ENCODE results near the gene COTL1.
A peak's percentile ranks its signal among the peaks of the same experiment; 100 is the strongest.

The COTL1 gene, protein sequence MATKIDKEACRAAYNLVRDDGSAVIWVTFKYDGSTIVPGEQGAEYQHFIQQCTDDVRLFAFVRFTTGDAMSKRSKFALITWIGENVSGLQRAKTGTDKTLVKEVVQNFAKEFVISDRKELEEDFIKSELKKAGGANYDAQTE

DNA sequence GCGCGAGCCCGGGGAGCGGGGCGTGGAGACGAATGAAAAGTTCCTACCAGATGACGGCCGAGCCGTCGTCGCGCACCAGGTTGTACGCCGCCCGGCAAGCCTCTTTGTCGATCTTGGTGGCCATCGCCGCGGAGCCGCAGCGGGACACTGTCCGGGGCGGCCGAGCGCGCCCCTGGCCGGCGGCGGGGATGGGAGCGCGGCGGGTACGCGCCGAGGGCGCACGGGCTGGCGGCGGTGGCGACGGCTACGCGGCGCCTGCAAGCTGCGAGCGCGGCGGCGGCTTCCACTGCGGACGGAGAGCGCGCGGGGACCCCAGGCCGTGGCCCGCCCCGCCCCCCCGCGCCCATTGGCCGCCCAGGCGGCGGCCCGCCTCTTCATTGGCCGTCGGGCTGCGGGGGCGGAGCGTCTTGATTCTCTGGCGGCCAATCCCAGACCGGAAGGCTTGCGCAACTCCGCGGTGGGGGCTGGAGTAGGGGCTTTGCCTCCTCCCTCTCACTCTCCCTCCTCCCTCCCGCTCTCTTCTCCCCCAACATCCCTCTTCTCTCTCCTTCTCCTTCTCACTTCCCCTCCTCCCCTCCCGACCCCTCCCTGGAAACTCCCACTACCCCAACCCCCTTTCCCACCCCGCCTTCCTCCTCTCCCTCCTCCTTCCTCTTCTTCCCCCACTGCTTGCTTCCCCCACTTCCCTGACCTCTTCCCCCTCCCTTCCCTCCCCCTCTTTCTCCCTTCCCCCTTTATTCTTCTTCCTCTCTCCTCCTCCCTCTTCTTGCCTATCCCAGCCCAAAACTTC, at the start of gene COTL1:
TSS of gene COTL1 (minus strand) at position 288 of the 790 bp plus-strand sequence. CDS start at position 124, 164 bp downstream.
- DNase-seq = peak; percentile 79 to 85
- TF ChIP-seq POLR2A (IDR thresholded peaks at IDR 0.05; ENCODE audit: low read length) = no peak
- no peak for TF ChIP-seq GATA1 (IDR thresholded peaks at IDR 0.05; ENCODE audit: low read depth, low read length)

DNA sequence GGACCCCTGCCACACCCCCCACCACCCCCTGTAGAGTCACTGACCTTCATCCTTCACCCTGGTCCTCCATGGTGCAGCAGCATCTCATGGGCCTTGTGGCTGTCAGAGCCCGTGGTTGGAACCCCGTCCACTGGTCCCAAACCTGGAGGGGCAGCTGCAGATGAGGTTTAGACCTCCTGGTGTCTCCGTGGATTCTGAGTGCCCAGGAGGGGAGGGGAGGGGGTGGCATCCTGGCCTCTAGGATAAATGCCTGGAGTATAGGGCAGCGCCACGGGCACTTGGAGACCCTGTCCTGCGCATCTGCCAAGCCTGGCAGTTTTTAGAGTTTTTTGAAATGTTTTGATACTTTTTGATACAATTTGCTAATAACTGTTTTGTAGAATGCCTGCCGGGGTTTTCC, 48.0 kb upstream of the COTL1 start:
- DNase-seq = no peak
- TF ChIP-seq POLR2A (IDR thresholded peaks at IDR 0.05; ENCODE audit: low read length) (no peak), GATA1 (IDR thresholded peaks at IDR 0.05; ENCODE audit: low read depth, low read length) (no peak)

DNA sequence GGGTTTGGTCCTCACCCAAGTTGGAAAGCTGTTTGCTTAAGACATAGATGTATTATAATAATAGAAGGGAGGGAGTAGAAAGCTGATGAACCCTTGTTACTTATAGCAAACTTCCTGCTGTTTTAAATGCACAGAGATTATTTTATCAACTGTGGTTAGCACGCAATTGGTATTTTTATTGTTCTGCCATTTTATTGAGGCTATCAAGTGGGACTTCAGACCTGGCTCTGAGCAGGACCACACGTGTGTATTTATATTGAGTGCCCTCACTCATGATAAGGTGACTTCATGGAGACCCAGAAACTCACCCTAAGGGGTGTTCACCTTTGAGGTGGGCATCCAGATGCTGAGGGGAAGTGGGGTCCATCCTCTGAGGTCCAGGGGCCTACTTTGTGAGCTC, 47.5 kb upstream of the COTL1 start:
- no peak for TF ChIP-seq POLR2A (IDR thresholded peaks at IDR 0.05; ENCODE audit: low read length)
- TF ChIP-seq GATA1 (IDR thresholded peaks at IDR 0.05; ENCODE audit: low read depth, low read length) = no peak
- no peak for DNase-seq

DNA sequence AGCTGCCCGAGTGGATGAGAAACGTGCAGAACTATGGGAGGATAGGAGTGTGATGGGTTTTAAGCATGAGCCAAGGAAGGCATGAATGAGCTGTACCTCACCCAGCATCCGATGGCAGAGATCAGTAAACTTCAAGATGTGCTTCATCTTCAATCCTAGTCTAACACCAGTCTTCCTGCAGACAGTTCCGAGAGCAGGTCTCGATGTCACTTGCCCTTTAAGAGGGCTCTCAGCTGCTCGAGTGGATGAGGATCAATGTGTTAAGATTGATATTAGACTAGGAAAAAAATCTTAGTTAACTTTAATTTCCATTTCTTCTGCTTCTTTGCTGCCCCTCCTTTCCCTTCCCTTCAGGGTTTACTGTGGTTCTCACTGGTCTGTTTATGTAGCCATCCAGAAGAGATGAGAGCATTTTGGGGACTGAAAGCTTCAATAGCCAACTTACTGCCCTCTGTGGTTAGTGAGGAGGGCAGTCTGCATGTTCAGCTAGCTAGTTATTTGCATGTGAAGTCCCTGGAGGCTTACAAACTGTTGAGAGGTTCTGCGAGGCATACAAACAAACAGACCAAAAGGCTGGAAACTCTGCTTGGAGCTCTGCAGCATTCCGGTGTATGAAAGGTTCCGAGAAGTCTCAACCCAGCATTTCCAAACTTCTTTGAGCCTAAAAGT, 45.7 kb upstream of the COTL1 start:
- DNase-seq = no peak
- TF ChIP-seq GATA1 (IDR thresholded peaks at IDR 0.05; ENCODE audit: low read depth, low read length) (no peak), POLR2A (IDR thresholded peaks at IDR 0.05; ENCODE audit: low read length) (no peak)

DNA sequence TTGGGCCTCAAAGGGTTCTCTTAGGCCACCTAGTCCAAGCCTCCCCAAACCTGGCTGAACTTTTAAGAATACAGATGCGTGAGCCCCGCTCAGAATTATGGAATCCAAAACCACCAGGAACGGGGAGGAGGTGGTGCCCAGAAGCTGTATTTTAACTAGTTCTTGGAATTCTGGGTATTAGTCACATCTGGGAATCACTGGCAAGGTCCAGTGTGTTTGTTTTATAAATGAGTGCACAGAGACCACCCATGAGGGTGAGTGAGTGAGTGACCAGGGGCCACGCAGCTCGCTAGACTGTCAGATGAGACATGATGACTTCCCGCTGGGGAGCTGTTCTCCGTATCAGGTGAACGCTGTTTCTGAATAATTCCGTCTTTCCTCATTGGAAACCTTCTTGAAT, 44.6 kb upstream of the COTL1 start:
- TF ChIP-seq GATA1 (IDR thresholded peaks at IDR 0.05; ENCODE audit: low read depth, low read length) = no peak
- no peak for TF ChIP-seq POLR2A (IDR thresholded peaks at IDR 0.05; ENCODE audit: low read length)
- no peak for DNase-seq

DNA sequence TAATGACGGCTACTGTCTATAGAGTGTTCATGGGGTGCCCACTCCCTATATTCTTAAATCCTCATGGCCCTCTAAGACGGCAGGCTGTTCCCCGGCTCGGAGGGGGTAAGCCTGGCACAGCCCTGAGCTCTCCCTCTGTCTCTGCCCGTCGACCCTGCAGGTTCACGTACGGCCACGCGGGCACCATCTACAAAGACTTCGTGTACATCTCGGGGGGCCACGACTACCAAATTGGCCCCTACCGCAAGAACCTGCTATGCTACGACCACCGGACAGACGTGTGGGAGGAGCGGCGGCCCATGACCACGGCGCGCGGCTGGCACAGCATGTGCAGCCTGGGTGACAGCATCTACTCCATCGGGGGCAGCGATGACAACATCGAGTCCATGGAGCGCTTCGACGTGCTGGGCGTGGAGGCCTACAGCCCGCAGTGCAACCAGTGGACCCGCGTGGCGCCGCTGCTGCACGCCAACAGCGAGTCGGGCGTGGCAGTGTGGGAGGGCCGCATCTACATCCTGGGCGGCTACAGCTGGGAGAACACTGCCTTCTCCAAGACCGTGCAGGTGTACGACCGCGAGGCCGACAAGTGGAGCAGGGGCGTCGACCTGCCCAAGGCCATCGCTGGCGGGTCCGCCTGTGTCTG, 43.7 kb upstream of the COTL1 start:
- DNase-seq = no peak
- no peak for TF ChIP-seq POLR2A (IDR thresholded peaks at IDR 0.05; ENCODE audit: low read length)
- TF ChIP-seq GATA1 (IDR thresholded peaks at IDR 0.05; ENCODE audit: low read depth, low read length) = no peak

DNA sequence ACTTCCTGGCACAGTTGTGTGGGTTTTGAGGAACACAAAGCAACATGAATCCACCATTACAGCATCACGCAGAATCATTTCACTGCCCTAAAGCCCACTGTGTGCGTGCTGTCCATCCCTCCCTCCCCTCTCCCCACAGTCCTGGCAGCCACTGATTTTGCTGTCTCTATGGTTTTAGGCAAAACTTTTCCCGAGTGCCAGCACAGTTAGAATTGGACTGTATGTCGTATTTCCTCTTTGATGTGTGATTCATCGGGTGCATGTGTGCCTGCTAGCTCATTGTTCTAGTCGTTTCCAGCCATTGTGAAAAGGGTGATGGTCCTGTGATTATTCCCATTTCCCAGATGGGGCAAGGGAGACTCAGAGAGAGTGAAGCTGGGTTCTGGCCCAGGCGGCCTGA, 43.1 kb upstream of the COTL1 start:
- TF ChIP-seq GATA1 (IDR thresholded peaks at IDR 0.05; ENCODE audit: low read depth, low read length) (no peak), POLR2A (IDR thresholded peaks at IDR 0.05; ENCODE audit: low read length) (no peak)
- DNase-seq = no peak

DNA sequence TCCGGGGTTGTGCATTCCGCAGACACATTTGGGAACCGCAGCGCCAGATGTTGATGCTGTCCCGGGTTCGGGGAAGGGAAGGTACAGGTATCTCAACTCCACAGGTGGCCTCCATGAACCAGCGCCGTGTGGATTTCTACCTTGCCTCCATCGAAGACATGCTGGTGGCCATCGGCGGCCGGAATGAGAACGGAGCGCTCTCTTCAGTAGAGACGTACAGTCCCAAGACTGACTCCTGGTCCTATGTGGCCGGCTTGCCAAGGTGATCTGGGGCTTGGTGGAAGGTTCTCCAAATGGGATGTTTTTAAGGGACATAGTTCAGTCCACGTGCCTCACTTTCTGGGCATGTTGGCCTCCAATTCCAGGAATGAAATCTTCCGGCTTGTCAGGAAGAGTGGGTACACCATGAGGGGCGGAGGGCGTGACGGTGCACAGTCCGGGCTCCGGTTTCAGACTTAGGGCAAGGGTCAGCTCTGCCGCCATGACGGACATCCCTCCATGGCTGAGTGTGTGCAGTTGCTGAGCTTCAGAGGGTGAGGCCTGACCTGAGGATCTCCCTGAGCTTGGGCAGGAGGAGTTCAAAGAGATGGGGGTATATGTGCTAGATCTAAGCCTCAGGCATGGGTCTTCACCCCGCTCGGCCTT, 41.9 kb upstream of the COTL1 start:
- TF ChIP-seq GATA1 (IDR thresholded peaks at IDR 0.05; ENCODE audit: low read depth, low read length) (no peak), POLR2A (IDR thresholded peaks at IDR 0.05; ENCODE audit: low read length) (no peak)
- no peak for DNase-seq

DNA sequence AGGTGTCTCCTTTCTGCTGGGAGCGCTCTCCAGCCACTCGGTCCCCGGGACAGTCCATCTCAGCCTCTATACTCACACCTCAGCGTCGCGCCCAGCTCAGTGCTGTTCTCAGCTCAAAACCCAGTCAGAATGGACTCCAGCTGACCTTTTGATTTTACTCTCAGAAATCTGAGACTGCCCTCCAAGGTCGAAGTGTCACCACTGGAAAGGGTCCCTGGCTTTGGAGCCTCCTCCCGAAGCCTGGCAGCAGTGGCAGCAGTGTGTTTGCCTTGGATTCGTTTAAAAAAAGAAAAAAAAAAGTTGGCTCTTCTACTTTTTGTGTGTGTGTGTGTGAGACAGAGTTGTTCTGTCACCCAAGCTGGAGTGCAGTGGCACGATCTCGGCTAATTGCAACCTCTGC, 40.8 kb upstream of the COTL1 start:
- TF ChIP-seq POLR2A (IDR thresholded peaks at IDR 0.05; ENCODE audit: low read length) = no peak
- no peak for TF ChIP-seq GATA1 (IDR thresholded peaks at IDR 0.05; ENCODE audit: low read depth, low read length)
- DNase-seq = no peak

DNA sequence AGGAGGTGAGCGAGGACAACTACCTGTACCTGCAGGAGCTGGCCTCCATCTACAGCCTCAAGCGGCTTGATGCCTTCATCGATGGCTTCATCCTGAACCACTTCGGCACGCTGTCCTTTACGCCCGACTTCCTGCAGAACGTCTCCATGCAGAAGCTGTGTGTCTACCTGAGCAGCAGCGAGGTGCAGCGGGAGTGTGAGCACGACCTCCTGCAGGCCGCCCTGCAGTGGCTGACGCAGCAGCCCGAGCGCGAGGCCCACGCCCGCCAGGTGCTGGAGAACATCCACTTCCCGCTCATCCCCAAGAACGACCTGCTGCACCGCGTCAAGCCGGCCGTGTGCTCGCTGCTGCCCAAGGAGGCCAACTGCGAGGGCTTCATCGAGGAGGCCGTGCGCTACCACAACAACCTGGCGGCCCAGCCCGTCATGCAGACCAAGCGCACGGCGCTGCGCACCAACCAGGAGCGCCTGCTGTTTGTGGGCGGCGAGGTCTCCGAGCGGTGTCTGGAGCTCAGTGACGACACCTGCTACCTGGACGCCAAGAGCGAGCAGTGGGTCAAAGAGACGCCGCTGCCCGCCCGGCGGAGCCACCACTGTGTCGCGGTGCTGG, 39.5 kb upstream of the COTL1 start:
- no peak for DNase-seq
- TF ChIP-seq POLR2A (IDR thresholded peaks at IDR 0.05; ENCODE audit: low read length) (no peak), GATA1 (IDR thresholded peaks at IDR 0.05; ENCODE audit: low read depth, low read length) (no peak)

DNA sequence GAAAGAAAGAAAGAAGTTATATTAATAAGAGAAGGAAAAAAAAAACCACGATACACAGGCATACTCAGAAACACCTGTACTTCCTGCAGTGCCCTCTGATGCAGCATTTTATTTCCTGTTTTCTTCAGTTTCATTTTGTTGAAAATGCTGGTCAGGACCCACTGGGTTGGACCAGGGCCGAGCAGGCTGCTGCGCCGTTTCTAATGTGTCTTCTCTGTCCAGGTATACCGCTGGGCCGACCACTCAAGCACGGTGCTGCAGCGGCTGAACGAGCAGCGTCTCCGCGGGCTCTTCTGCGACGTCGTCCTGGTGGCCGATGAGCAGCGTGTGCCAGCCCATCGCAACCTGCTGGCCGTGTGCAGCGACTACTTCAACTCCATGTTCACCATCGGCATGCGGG, 38.8 kb upstream of the COTL1 start:
- TF ChIP-seq POLR2A (IDR thresholded peaks at IDR 0.05; ENCODE audit: low read length) (no peak), GATA1 (IDR thresholded peaks at IDR 0.05; ENCODE audit: low read depth, low read length) (no peak)
- no peak for DNase-seq

DNA sequence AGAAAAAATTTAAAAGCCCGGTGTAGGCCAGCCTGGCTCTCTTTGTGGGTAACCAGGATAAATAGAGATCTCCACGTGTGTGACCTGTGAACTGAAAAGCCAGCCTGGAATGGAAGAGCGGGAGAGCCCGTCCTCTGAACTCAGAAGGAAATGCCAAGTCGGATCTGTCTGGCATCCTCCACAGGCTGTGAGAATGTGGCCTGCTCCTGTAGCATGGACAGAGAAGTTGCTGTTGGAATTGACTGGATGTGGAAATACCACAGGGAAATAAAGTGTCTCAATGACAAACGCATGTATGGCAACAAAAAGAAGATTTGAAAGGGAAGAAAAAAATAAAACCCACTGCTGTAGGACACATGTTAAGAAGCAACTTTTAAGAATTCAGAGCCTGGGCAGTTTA, 37.1 kb upstream of the COTL1 start:
- TF ChIP-seq POLR2A (IDR thresholded peaks at IDR 0.05; ENCODE audit: low read length) = no peak
- TF ChIP-seq GATA1 (IDR thresholded peaks at IDR 0.05; ENCODE audit: low read depth, low read length) = no peak

DNA sequence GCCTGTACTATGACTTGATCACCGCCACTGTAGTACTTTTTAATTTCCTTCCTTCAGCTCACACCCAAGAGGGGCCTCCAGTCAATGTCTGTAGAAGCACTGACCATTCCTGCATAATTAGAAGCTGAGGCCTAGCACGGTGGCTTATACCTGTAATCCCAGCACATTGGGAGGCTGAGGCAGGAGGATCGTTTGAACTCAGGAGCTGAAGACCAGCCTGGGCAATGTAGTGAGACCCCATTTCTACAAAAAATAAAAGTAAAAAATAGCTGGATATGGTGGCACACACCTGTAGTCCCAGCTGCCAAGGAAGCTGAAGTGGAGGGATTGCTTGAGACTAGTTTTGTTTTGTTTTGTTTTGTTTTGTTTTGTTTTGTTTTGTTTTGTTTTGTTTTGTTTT, 36.4 kb upstream of the COTL1 start:
- DNase-seq = no peak
- no peak for TF ChIP-seq POLR2A (IDR thresholded peaks at IDR 0.05; ENCODE audit: low read length)
- TF ChIP-seq GATA1 (IDR thresholded peaks at IDR 0.05; ENCODE audit: low read depth, low read length) = no peak

More for the DNA sequence above, 37.1 kb upstream of the COTL1 start:
- DNase-seq = no peak
